Activated T-helper 17 cell treated with anti-CD3 and anti-CD28 coated beads, Interleukin-2, amount 50 U/mL, for 72 hours (primary cell): ENCODE measurements around the gene SLC16A13. TPM values are rescaled to one million over a fixed set of nuclear protein-coding genes. Genes with fewer than 3 reads are reported as not detected.
"Not testable (repeated sequence)": the region's sequence is repeated elsewhere in the genome, so short reads cannot be mapped to it uniquely, and the experiment has no call there.

Experiments
- ATAC-seq: fragments of 150-1000 bp; cut with Tn5 transposase; replicated peaks from 2 replicates; pipeline ENCODE4 v1.10.0; 2021; ENCODE audit warnings: mild to moderate bottlenecking, moderate library complexity
- H3K27ac Mint-ChIP-seq: one replicate; pipeline ENCODE4 v1.8.0; 2022; ENCODE audit warnings: mixed read lengths
- H3K27me3 Mint-ChIP-seq: one replicate; pipeline ENCODE4 v1.8.0; 2022; ENCODE audit warnings: mixed read lengths
- H3K36me3 Mint-ChIP-seq: one replicate; pipeline ENCODE4 v1.8.0; 2022; ENCODE audit warnings: low read depth, mild to moderate bottlenecking, mixed read lengths
- H3K4me1 Mint-ChIP-seq: one replicate; pipeline ENCODE4 v1.8.0; 2022; ENCODE audit warnings: mixed read lengths
- H3K4me3 Mint-ChIP-seq: one replicate; pipeline ENCODE4 v1.8.0; 2022; ENCODE audit warnings: mild to moderate bottlenecking, mixed read lengths
- H3K9me3 Mint-ChIP-seq: one replicate; pipeline ENCODE4 v1.8.0; 2022; ENCODE audit warnings: mixed read lengths
- total RNA-seq, 2 donors: library from RNA; stranded (reverse); gene quantifications; one replicate each; pipeline ENCODE4 v1.2.3, GENCODE V29; 2022

The SLC16A13 gene
- total RNA-seq, 2 donors from 2014 or later = 10.7 to 11.8 TPM

DNA sequence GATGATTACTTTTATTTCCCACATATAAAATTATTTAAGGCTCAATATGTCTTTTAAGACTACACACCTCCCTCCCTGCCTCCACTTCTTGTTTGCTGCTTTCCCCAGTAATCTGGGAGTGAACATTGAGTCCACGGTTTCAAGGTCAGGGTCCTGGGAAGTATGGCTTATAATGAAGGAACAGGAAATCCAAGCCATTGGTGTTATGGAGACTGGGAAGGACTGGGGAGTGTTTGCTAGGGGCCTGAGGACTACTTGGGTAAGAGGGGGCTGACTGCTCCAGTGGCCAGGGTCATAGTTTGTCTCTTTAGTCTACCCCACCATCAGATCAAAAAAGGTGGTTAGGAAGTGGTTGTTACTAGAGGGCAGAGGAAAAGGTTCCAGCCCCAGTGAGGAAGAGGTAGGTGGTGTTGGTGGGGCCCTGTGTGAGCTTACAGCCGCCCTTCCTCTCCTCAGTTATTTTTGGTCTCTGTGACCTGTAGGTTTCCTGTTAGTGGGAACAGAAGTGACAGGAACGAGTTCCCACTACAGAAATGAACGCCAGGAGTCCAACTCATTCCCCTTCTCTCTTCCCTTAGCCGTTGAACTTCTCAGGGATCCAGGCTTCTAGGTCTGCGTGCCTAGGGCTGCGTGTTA is 742 bp upstream of the SLC16A13 start:
- peak; percentile 57 for ATAC-seq
- Mint-ChIP-seq H3K36me3 (peaks cover 13% of the 10 kb centered on the region), H3K4me3 (peak overlapping the region; percentile 97), H3K27me3 (no peaks in the 10 kb centered on the region), H3K9me3 (no peaks in the 10 kb centered on the region), H3K4me1 (peaks cover 19% of the 10 kb centered on the region), H3K27ac (peak overlapping the region; percentile 99)

DNA sequence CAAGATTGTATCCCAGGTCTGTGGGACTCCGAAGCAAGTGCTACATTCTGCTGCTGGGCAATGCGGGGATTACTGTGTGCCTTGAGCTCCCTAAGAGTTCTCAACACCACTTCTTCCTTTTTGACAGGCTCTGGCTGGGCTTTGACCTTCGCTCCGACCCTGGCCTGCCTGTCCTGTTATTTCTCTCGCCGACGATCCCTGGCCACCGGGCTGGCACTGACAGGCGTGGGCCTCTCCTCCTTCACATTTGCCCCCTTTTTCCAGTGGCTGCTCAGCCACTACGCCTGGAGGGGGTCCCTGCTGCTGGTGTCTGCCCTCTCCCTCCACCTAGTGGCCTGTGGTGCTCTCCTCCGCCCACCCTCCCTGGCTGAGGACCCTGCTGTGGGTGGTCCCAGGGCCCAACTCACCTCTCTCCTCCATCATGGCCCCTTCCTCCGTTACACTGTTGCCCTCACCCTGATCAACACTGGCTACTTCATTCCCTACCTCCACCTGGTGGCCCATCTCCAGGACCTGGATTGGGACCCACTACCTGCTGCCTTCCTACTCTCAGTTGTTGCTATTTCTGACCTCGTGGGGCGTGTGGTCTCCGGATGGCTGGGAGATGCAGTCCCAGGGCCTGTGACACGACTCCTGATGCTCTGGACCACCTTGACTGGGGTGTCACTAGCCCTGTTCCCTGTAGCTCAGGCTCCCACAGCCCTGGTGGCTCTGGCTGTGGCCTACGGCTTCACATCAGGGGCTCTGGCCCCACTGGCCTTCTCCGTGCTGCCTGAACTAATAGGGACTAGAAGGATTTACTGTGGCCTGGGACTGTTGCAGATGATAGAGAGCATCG is 2.4 kb downstream of the SLC16A13 start:
- H3K9me3 Mint-ChIP-seq = no peaks in the 10 kb centered on the region
- peaks cover 7% of the 10 kb centered on the region for H3K4me1 Mint-ChIP-seq
- ATAC-seq = no peak
- H3K36me3 Mint-ChIP-seq = peaks cover 24% of the 10 kb centered on the region
- H3K4me3 Mint-ChIP-seq = peak overlapping the region; percentile 97
- no peaks in the 10 kb centered on the region for H3K27me3 Mint-ChIP-seq
- peak overlapping the region; percentile 23 for H3K27ac Mint-ChIP-seq

DNA sequence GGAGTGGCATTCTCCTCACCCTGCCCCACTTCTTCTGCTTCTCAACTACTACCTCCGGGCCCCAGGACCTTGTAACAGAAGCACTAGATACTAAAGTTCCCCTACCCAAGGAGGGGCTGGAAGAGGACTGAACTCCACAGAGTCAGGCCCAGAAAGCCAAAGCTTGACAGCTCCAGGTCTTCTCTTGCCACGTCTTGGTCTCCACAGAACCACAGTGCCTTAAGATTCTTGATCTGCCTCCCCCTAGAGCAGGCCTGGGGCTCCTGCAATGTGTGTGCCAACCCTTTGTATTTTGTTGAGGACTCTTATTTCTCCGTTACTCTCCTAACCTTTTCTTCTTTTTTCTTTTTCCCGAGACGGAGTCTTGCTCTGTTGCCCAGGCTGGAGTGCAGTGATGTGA is 4.0 kb downstream of the SLC16A13 start:
- Mint-ChIP-seq H3K27ac (no peak overlapping the region), H3K36me3 (peaks cover 24% of the 10 kb centered on the region), H3K27me3 (no peaks in the 10 kb centered on the region), H3K4me3 (no peak overlapping the region), H3K9me3 (no peaks in the 10 kb centered on the region), H3K4me1 (peaks cover 4% of the 10 kb centered on the region)
- no peak for ATAC-seq

DNA sequence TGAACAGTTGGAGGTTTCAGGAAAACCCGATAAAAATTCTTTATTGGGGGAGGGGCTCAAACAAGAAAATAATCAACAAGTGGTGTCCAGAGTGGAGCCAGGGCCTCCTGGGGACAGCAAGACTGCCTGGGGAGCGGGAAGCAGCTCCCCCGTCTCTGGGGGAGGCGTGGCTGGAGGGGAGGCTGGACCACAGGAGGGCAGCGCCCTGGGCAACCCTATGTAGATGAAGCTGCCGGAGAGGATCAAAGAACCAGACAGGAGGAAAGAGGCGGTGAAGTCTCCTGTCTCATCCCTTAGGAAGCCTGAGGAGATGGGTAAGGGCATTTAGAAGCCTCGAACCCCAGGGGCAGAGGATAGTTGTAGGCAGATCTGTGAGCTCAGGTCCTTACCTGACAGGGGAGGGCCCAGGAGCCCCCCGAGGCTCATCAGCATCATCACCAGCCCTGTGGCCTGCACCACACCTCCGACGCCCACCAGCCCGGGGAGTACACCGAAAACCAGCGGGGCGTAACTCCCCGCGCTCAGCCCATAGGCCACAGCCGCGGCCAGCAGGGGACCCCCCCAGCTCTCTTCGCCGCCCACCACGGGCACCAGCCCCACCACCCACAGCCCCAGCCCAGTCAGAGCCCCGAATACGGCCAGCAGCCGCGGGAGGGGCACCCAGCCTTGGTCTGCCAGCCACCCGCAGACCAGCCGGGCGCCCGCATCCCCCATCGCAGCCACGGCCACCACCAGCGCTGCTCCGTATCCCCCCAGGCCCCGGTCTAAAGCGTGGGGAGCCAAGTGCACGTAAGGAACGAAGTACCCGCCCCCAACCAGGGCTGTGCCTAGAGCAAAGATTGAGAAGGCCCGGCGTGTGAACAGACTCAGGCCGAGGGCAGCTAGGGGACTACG is 6.0 kb downstream of the SLC16A13 start:
- H3K4me3 Mint-ChIP-seq = peak overlapping the region; percentile 75
- peak overlapping the region; percentile 67 for H3K27ac Mint-ChIP-seq
- ATAC-seq = no peak

DNA sequence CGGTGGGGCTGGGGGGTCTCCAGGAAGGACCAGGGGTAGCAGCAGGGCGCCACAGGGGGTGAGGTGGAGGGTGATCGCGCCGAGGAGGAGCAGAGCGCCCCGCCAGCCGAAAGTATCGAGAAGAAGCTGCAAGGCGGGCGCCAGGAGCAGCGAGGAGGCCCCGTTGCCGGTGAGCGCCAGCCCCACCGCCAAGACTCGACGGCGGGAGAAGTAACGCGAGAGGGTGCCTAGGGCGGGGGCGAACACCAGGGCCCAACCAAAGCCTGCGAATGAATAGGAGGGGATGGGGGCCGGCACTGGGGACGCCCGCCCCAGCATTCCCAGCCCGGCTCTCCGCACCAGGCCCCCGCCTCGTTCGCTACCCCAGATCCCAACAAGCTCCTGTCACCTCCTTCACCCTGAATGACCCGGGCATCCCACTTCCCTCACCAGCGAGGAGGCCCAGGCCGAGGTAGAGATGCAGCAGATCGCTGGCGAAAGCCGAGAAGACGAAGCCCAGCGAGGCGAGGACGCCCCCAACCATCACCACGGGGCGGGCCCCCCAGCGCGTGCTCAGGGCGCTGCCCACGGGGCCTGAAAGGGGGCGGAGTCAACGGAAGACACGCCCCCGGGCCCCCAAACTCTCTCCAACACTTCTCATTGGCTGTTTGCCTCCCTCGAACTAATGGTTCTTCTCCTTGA is 6.8 kb downstream of the SLC16A13 start:
- H3K36me3 Mint-ChIP-seq = peaks cover 21% of the 10 kb centered on the region
- peaks cover 16% of the 10 kb centered on the region for H3K4me1 Mint-ChIP-seq
- no peaks in the 10 kb centered on the region for H3K27me3 Mint-ChIP-seq
- H3K27ac Mint-ChIP-seq = peak overlapping the region; percentile 67
- peak; percentile 20 for ATAC-seq
- H3K4me3 Mint-ChIP-seq = peak overlapping the region; percentile 75
- no peaks in the 10 kb centered on the region for H3K9me3 Mint-ChIP-seq

More for the DNA sequence above, 6.0 kb downstream of the SLC16A13 start:
- H3K36me3 Mint-ChIP-seq = peaks cover 14% of the 10 kb centered on the region
- H3K4me1 Mint-ChIP-seq = peaks cover 11% of the 10 kb centered on the region
- no peaks in the 10 kb centered on the region for H3K9me3 Mint-ChIP-seq
- no peaks in the 10 kb centered on the region for H3K27me3 Mint-ChIP-seq

DNA sequence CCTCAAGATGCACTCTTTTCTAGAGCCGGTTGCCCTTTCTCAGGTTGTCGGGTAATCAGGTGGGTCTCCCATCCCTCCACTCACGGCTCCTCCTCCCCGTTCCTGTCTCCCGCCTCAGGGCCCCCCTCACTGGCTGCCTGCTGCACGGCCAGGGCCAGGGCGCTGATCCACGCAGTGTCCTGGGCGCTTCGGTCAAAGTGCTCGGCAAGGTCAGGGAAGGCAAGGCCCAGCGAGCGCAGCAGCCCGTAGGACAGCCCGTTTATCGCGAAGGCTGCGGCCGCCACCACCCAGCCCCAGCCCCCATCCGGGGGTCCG is 7.3 kb downstream of the SLC16A13 start:
- H3K9me3 Mint-ChIP-seq = no peaks in the 10 kb centered on the region
- peak overlapping the region; percentile 75 for H3K4me3 Mint-ChIP-seq
- no peaks in the 10 kb centered on the region for H3K27me3 Mint-ChIP-seq
- ATAC-seq = no peak
- H3K4me1 Mint-ChIP-seq = peaks cover 18% of the 10 kb centered on the region
- H3K36me3 Mint-ChIP-seq = peaks cover 26% of the 10 kb centered on the region
- H3K27ac Mint-ChIP-seq = no peak overlapping the region

DNA sequence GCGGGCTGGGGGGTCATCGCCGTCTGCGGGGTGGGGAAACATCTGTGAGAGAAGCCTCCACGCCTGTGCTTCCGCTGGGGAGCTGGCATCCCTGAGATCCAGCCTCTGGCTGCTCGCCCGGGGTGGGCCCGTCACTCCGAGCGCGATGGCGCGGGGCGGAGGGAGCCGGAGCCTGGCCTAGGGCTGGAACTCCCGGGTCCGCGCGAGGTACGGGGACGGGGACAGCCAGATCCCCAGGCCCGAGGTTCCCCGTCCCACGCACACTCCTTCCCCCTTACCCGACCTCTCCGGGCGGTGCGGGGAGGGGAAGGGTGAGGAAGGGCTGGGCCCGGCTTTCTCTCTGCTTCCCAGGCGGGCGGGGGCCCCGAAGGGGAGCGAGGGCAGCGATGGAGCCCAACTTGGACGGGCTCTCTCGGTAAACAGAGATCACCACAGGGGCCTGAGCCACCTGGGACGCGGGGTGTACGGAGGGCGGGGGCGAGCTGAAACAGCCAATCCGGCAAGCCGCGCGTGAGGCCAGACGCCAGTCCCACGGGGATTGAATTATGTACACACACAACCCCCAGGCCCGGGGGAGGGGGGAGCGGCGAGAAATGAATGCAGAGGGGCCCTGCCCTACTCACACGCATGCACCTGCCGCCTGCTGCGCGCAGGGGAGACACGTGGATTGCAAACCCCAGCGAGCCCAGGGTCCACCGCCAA is 7.8 kb downstream of the SLC16A13 start, which contains the start of gene SLC16A11:
SLC16A11 (minus strand) TSS at position 596 of the 702 bp plus-strand sequence; CDS start at position 17, 579 bp downstream.
- Mint-ChIP-seq H3K4me3 (peak within 1 kb of the TSS; percentile 88), H3K4me1 (peaks cover 14% of the 10 kb centered on the region), H3K27me3 (no peaks in the 10 kb centered on the region), H3K27ac (peak within 1 kb of the TSS; percentile 67), H3K36me3 (peaks cover 26% of the 10 kb centered on the region), H3K9me3 (no peaks in the 10 kb centered on the region)
- peak; percentile 6 for ATAC-seq

DNA sequence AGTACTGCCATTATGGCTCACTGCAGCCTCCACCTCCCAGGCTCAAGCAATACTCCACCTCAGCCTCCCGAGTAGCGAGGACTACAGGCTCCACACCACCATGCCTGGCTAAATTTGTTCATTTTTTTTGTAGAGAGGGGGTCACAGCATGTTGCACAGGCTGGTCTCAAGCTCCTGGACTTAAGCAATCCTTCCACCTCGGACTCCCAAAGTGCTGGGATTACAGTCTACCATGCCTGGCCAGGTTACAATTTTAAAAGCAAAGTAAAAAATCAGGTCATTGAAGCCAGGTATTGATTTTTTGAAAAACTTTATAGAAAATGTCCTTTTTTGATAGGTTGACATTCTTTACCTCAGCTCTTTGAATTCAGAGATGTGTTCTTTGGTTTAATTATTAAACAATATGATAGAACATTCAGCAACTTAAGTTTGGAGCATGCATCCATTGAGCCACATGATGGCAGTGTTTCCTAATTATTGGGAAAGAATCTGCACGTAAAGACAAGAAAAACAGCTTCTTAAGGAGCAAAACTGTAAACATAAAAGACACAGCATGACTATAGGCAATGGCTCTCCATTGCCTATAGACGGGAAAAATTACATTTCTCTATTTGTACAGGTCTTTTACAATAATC is 9.8 kb downstream of the SLC16A13 start:
- Mint-ChIP-seq H3K4me3 (peak overlapping the region; percentile 88), H3K36me3 (peaks cover 24% of the 10 kb centered on the region), H3K27ac (peak overlapping the region; percentile 98), H3K9me3 (no peaks in the 10 kb centered on the region), H3K4me1 (peaks cover 24% of the 10 kb centered on the region), H3K27me3 (no peaks in the 10 kb centered on the region)
- peak; percentile 7 for ATAC-seq

DNA sequence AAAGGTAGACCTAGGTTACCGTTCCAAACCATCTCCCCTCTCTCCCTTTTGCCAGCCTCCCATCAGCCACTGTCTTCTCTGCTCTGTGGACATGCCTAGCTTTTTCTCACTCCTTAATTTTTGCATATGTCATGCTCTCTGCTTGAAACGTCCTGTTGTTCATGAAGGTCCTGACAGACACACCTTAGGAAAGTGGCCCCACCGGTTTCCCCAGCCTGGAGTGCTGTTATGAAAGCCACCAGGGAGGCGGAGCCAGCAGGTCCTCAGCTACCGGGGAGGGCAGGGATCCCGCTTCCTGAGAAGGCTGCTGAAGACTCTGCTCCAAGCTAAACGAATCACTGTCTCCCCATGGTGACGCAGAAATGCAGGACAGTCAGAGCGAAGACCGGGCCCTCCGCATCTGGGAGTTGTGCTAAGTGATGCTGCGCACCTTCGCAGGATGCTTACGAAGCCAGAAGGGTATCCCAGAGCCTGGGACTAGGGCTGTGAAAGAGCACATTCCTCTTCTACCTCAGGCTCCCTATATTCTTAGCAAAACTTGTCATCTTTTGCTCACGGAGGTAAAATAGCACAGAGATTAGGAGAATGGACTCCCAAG is 10.4 kb downstream of the SLC16A13 start:
- H3K27ac Mint-ChIP-seq = peak overlapping the region; percentile 98

DNA sequence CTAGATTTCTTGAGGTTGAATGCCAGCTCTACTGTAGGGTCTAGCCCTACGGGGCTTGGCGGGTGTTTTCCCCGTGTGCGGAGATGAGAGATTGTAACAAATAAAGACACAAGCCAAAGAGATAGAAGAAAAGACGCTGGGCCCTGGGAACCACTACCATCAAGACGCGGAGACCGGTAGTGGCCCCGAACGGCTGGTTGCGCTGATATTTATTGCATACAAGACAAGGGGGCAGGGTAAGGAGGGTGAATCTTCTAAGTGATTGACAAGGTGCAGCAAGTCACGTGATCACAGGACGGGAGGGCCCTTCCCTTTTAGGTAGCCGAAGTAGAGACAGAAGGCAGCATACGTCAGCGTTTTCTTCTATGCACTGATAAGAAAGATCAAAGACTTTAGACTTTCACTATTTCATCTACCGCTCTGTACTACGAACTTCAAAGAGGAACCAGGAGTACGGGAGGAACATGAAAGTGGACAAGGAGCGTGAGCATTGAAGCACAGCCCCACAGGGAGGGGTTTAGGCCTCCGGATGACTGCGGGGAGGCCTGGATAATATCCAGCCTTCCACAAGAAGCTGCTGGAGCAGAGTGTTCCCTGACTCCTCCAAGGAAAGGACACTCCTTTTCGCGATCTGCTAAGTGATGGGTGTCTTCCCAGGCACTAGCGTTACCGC is 11.0 kb downstream of the SLC16A13 start:
- ATAC-seq = peak; percentile 23
- Mint-ChIP-seq H3K27ac (peak overlapping the region; percentile 98), H3K36me3 (peaks cover 15% of the 10 kb centered on the region), H3K4me1 (peaks cover 24% of the 10 kb centered on the region), H3K4me3 (peak overlapping the region; percentile 88)
- not testable (repeated sequence) for H3K27me3 Mint-ChIP-seq, H3K9me3 Mint-ChIP-seq

More for the DNA sequence above, 10.4 kb downstream of the SLC16A13 start:
- Mint-ChIP-seq H3K9me3 (no peaks in the 10 kb centered on the region), H3K36me3 (peaks cover 21% of the 10 kb centered on the region), H3K4me1 (peaks cover 24% of the 10 kb centered on the region), H3K4me3 (peak overlapping the region; percentile 88), H3K27me3 (no peaks in the 10 kb centered on the region)
- peak; percentile 45 for ATAC-seq

DNA sequence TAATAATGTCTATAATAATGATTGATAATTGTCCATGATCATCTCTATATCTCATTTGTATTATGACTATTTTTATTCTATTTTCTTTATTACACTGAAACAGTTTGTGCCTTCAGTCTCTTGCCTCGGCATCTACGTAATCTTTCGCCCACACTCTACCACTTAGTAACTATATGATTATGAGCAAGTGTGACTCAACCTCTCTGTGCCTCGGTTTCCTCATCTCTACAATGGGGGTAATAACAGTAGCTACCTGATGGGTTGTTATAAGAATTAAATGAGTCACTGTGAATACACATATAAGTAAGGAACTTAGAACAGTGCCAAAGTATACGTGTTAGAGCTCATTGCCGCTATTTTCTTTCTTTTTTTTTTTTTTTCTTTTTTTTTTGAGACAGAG is 11.8 kb downstream of the SLC16A13 start:
- Mint-ChIP-seq H3K4me1 (peaks cover 24% of the 10 kb centered on the region), H3K27ac (peak overlapping the region; percentile 98), H3K4me3 (peak overlapping the region; percentile 88), H3K27me3 (no peaks in the 10 kb centered on the region), H3K36me3 (peaks cover 15% of the 10 kb centered on the region), H3K9me3 (no peaks in the 10 kb centered on the region)
- peak; percentile 86 for ATAC-seq

DNA sequence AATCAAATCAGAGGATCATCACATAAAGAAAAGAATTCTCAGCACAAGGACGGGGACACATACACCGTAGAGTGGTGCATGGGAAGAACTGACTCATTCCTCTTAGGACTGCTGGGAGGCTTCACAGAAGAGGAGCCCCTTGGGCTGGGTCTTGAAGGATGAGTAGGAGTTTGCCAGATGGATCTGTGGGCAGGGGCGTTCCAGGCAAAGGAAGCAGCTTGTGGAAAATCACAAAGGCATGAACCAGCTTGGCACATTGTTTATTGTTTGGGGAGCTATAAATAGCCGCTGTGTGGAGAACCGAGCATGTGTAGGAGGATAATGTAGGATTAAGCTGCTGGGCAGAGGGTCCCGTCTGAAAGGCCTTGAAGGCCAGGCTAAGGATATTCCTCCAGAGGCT is 13.2 kb downstream of the SLC16A13 start:
- peaks cover 15% of the 10 kb centered on the region for H3K36me3 Mint-ChIP-seq
- H3K9me3 Mint-ChIP-seq = no peaks in the 10 kb centered on the region
- H3K4me3 Mint-ChIP-seq = peak overlapping the region; percentile 88
- peaks cover 24% of the 10 kb centered on the region for H3K4me1 Mint-ChIP-seq
- ATAC-seq = no peak
- H3K27me3 Mint-ChIP-seq = no peaks in the 10 kb centered on the region
- H3K27ac Mint-ChIP-seq = peak overlapping the region; percentile 98
